Lung (tissue), 12 donors: ENCODE measurements around the gene DPP6. TPM values are rescaled to one million over a fixed set of nuclear protein-coding genes. Genes with fewer than 3 reads are reported as not detected.

Experiments
- ATAC-seq: fragments of 200-7000 bp; cut with Tn5 transposase; one replicate; pipeline ENCODE4 v1.9.1; 2020; ENCODE audit warnings: moderate number of reproducible peaks; ENCODE audit not compliant: insufficient read depth, low FRiP score
- DNase-seq, 3 donors: peaks; one replicate each; pipeline ENCODE4 v3.0.0-alpha.2; 2013 to 2017
- H3K27ac ChIP-seq, 2 donors: one replicate each; pipeline ENCODE4 v1.5.1; 2013; ENCODE audit warnings: mild to moderate bottlenecking in 2 of 2, moderate library complexity in 2 of 2, control low read depth in 1 of 2, inconsistent platforms in 1 of 2, low read depth in 1 of 2, low read length in 1 of 2
- H3K27me3 ChIP-seq, 3 donors: one replicate each; pipeline ENCODE4 v1.5.1; 2013; ENCODE audit warnings: low read length in 2 of 3; ENCODE audit not compliant: control insufficient read depth in 3 of 3, insufficient read depth in 3 of 3
- H3K36me3 ChIP-seq, 4 donors: one replicate each; pipeline ENCODE4 v1.5.1; 2013; ENCODE audit warnings: low read length in 4 of 4, mild to moderate bottlenecking in 1 of 4, moderate library complexity in 1 of 4; ENCODE audit not compliant: control insufficient read depth in 4 of 4, insufficient read depth in 4 of 4
- H3K4me1 ChIP-seq, 5 donors: one replicate each; pipeline ENCODE4 v1.5.1; 2013; ENCODE audit warnings: low read length in 5 of 5, mild to moderate bottlenecking in 2 of 5, moderate library complexity in 1 of 5; ENCODE audit not compliant: control insufficient read depth in 5 of 5, insufficient read depth in 5 of 5
- H3K4me3 ChIP-seq: one replicate; pipeline ENCODE4 v1.5.1; 2013; ENCODE audit warnings: mild to moderate bottlenecking, control low read depth, moderate library complexity
- H3K9ac ChIP-seq, 2 donors: one replicate each; pipeline ENCODE4 v1.5.1; 2013; ENCODE audit warnings: low read length in 2 of 2, control low read depth in 1 of 2; ENCODE audit not compliant: insufficient read depth in 1 of 2
- H3K9me3 ChIP-seq, 4 donors: one replicate each; pipeline ENCODE4 v1.5.1; 2013; ENCODE audit warnings: low read length in 3 of 4, mild to moderate bottlenecking in 1 of 4, moderate library complexity in 1 of 4; ENCODE audit not compliant: control insufficient read depth in 4 of 4, insufficient read depth in 3 of 4
- WGBS, 2 donors: extraction: QIAGEN DNeasy Blood & Tissue Kit; methylation state at CpG; one replicate each; pipeline ENCODE4 v1.1.7; 2013; 5-methylcytosine and 5-hydroxymethylcytosine counted together
- polyA plus RNA-seq, 2 donors: library from polyadenylated mRNA; stranded (reverse); fragments of 200-250 nt; gene quantifications; one replicate each; pipeline ENCODE4 v1.2.1, GENCODE V29; 2013
- total RNA-seq, 2 donors: library from RNA; depleted of rRNA in 1 of 2; stranded (reverse); fragments of >200 nt in 1 of 2; gene quantifications; one replicate each; pipeline ENCODE4 v1.2.1, GENCODE V29; 2014 to 2021
- TF ChIP-seq, protein P1 (sequence below): IDR thresholded peaks from 2 replicates; pipeline ENCODE4 v1.5.1; 2012; ENCODE audit warnings: mild to moderate bottlenecking; ENCODE audit errors: control extremely low read depth, extremely low read depth
- donor health status: control.
- donor health status: control.
- donor health status: Bipolar disorder and iron deficiency.
- donor health status: healthy.
- donor health status: DM: yes; HTN: yes; CAD: no.

DPP6 gene
- total and polyA plus RNA-seq, 4 donors, result 0.08 to 1.3 (median 0.75) TPM

GRCh38 chr7:154699417-154699816 is 647.2 kb downstream of the DPP6 start:
- Histone ChIP-seq H3K27ac (no peak overlapping the region), H3K4me1 (no peaks in the 10 kb centered on the region), H3K9ac (no peak overlapping the region), H3K9me3 (peaks cover 0 to 8% (median 3%) of the 10 kb centered on the region in 4 donors), H3K36me3 (no peaks in the 10 kb centered on the region), H3K27me3 (no peaks in the 10 kb centered on the region), H3K4me3 (no peak overlapping the region)
- DNase-seq (no peak), ATAC-seq (no peak)
- TF ChIP-seq, protein P1, sequence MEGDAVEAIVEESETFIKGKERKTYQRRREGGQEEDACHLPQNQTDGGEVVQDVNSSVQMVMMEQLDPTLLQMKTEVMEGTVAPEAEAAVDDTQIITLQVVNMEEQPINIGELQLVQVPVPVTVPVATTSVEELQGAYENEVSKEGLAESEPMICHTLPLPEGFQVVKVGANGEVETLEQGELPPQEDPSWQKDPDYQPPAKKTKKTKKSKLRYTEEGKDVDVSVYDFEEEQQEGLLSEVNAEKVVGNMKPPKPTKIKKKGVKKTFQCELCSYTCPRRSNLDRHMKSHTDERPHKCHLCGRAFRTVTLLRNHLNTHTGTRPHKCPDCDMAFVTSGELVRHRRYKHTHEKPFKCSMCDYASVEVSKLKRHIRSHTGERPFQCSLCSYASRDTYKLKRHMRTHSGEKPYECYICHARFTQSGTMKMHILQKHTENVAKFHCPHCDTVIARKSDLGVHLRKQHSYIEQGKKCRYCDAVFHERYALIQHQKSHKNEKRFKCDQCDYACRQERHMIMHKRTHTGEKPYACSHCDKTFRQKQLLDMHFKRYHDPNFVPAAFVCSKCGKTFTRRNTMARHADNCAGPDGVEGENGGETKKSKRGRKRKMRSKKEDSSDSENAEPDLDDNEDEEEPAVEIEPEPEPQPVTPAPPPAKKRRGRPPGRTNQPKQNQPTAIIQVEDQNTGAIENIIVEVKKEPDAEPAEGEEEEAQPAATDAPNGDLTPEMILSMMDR, result no peak
- 71 to 81% methylated on average over 6 of the region's 6 CpGs for WGBS, 2 donors

GRCh38 chr7:154709840-154710520 is 657.8 kb downstream of the DPP6 start:
- no peak for ATAC-seq
- TF ChIP-seq, protein P1, result no peak
- 61 to 82% methylated on average over 6 of the region's 6 CpGs for WGBS, 2 donors
- H3K27ac ChIP-seq, result no peak overlapping the region
- H3K36me3 ChIP-seq, result no peaks in the 10 kb centered on the region
- no peaks in the 10 kb centered on the region for H3K27me3 ChIP-seq
- DNase-seq, result no peak
- peaks cover 0 to 15% (median 5%) of the 10 kb centered on the region in 4 donors for H3K9me3 ChIP-seq
- H3K9ac ChIP-seq, result no peak overlapping the region
- no peaks in the 10 kb centered on the region for H3K4me1 ChIP-seq
- no peak overlapping the region for H3K4me3 ChIP-seq

DNA sequence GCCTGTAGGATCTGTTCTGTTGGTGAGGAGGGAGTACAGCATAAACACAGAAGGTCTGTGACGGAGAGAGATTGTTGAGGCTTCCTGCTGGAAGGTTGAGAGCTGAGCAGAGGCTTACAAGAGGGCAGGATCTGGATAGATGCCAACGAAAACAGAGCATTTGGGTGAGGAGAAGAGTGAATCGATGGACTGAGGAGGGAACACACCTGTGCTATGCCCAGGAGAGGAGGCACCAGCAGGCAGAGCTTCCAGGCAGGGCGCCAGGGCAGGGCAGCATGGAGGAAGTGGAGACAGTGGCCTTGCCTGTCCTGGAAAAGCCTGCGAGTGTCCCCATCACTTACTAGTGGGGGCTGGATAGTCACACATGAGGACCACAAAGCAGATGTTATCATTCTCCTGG is 667.8 kb downstream of the DPP6 start:
- H3K4me1 ChIP-seq, result no peaks in the 10 kb centered on the region
- no peak for ATAC-seq
- 65 to 83% methylated on average over 5 of the region's 5 CpGs for WGBS, 2 donors
- no peak overlapping the region for H3K4me3 ChIP-seq
- peaks cover 0 to 13% (median 0%) of the 10 kb centered on the region in 4 donors for H3K9me3 ChIP-seq
- H3K27me3 ChIP-seq, result peaks cover 0 to 9% (median 0%) of the 10 kb centered on the region in 3 donors
- TF ChIP-seq, protein P1, result no peak
- no peak overlapping the region for H3K9ac ChIP-seq
- H3K27ac ChIP-seq, result no peak overlapping the region
- H3K36me3 ChIP-seq, result no peaks in the 10 kb centered on the region
- DNase-seq, result no peak
